ENCODE data around the gene KRT35. TPM values are rescaled to one million over a fixed set of nuclear protein-coding genes. Genes with fewer than 3 reads are reported as not detected.
"Not testable (repeated sequence)": the region's sequence is repeated elsewhere in the genome, so short reads cannot be mapped to it uniquely, and the experiment has no call there.

Gene KRT35
- total RNA-seq, 2 experiments from 2014 or later: not detected

DNA sequence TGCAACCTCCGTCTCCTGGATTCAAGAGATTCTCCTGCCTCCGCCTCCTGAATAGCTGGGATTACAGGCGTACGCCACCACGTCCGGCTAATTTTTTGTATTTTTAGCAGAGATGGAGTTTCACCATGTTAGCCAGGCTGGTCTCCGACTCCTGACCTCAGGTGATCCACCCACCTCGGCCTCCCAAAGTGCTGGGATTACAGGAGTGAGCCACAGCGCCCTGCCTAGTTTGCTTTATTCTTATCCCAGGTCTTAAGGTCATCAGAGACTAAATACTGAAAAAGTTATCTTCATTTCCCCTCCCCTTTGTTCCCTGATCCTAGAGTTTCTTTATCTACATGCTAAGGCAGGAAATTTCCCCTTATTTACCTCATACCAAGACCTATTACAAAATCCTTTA lies 50.6 kb downstream of the KRT35 start:
- CTCF ChIA-PET, POLR2A ChIA-PET: not testable (repeated sequence)

DNA sequence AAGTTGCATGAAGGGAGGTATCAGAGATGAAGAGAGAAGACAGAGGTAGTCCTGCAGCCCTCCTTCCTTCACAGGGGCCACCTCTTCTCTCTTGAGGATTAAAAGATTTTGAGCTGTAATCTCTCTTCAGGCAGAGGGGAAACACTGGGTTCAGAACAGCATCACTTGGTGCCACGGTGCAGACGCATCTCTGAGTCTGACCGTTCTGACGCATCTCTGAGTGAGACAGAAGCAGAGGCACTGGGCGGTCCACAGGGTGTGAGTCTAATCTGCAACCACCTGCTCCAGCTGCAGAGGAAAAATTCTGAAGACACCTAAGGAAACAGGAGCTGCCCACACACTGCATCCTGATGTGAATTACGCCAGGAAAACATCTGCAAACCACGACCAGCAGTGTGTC lies 51.3 kb downstream of the KRT35 start:
- CTCF ChIA-PET: no interaction called here

DNA sequence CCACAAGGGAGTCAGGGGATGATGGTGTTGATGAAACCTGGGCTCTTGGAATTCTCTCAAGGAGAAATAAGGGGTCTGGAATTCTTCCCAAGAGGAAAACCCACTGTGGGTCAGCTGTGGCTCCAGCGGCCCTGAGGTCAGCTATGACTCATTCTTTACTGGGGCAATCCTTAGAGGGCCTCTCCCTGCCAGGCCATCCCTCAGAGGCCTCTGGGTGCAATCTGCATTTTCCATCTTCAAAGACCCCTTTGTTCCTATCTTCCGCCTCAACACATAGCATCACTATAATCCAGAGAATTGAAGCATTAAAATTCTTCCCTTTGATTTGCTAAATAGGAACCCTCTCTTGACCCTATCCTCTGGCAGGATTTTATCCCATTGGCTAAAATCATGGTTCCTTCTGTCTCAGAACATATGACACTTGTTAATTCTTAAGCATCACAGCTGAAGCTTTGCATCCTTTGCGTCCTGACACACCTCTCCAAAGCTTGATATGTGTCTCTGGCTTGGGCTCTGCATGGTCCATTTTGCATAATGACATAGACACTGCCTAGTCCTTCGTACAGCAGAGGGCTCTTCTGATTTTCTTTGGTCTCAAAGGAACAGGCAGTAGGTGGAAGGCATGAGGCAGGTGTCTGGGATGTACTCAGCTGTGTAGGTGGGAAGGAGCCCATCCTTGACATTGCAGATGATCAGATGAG lies 52.2 kb downstream of the KRT35 start:
- CTCF ChIA-PET: no interaction called here
- POLR2A ChIA-PET: no interaction called here

More for the DNA sequence above, 51.3 kb downstream of the KRT35 start:
- POLR2A ChIA-PET: no interaction called here

Other genes starting within 250 kb of the KRT35 start
- gene KRTAP9-3, start 248.7 kb downstream of the KRT35 start, total RNA-seq: not detected
- gene KRTAP9-8, start 243.2 kb downstream of the KRT35 start, total RNA-seq: not detected
- not detected for gene KRTAP9-4, start 231.5 kb downstream of the KRT35 start, total RNA-seq
- gene KRTAP9-9, start 225.8 kb downstream of the KRT35 start, total RNA-seq: not detected
- not detected for gene KRTAP9-6, start 215.8 kb downstream of the KRT35 start, total RNA-seq
- not detected for gene KRTAP9-7, start 205.5 kb downstream of the KRT35 start, total RNA-seq
- not detected for gene KRTAP29-1, start 178.3 kb downstream of the KRT35 start, total RNA-seq
- gene KRTAP16-1, start 171.8 kb downstream of the KRT35 start, total RNA-seq: not detected
- not detected for gene KRTAP17-1, start 165.4 kb downstream of the KRT35 start, total RNA-seq
- gene KRT33A, start 130.3 kb downstream of the KRT35 start, total RNA-seq: not detected
- not detected for gene KRT33B, start 111.3 kb downstream of the KRT35 start, total RNA-seq
- not detected for gene KRT34, start 98.8 kb downstream of the KRT35 start, total RNA-seq
- gene KRT31, start 83.5 kb downstream of the KRT35 start, total RNA-seq: not detected
- not detected for gene KRT37, start 56.6 kb downstream of the KRT35 start, total RNA-seq
- not detected for gene KRT38, start 40.2 kb downstream of the KRT35 start, total RNA-seq
- not detected for gene KRT32, start 13.8 kb downstream of the KRT35 start, total RNA-seq
- not detected for gene KRT36, start 8.8 kb upstream of the KRT35 start, total RNA-seq
- gene KRT13, start 24.5 kb upstream of the KRT35 start, total RNA-seq: not detected
- not detected for gene KRT15, start 37.7 kb upstream of the KRT35 start, total RNA-seq
- gene KRT19, start 47.2 kb upstream of the KRT35 start, total RNA-seq: not detected
- gene KRT9, start 90.9 kb upstream of the KRT35 start, total RNA-seq: not detected
- gene KRT14, start 105.7 kb upstream of the KRT35 start, total RNA-seq: not detected
- gene KRT16, start 131.6 kb upstream of the KRT35 start, total RNA-seq: not detected
- gene KRT17, start 143.4 kb upstream of the KRT35 start, total RNA-seq: under 1 TPM in 1 of 2 experiments, not detected in 1; 0.27 TPM
- gene EIF1, start 207.7 kb upstream of the KRT35 start, total RNA-seq: 1,000 to 10,000 TPM; 1,395 to 1,415 TPM
- gene GAST, start 231.2 kb upstream of the KRT35 start, total RNA-seq: not detected

Data from activated CD8-positive, alpha-beta memory T cell treated with anti-CD3 and anti-CD28 coated beads for 36 hours (primary cell).